ENCODE data around the gene HEATR1.
A peak's percentile ranks its signal among the peaks of the same experiment; 100 is the strongest.

Gene HEATR1

GRCh38 chr1:236550961-236551851 is 53.1 kb downstream of the HEATR1 start:
- DNase-seq (ENCODE audit: extremely low read depth in 1 of 2, low read depth in 1 of 2) = no peak

GRCh38 chr1:236548452-236548851 is 55.9 kb downstream of the HEATR1 start:
- DNase-seq (ENCODE audit: extremely low read depth in 1 of 2, low read depth in 1 of 2) = no peak

- no peak for DNase-seq (ENCODE audit: extremely low read depth in 1 of 2, low read depth in 1 of 2)
Observed at GRCh38 chr1:236545621-236546169, 58.6 kb downstream of the HEATR1 start.

- no peak for DNase-seq (ENCODE audit: extremely low read depth in 1 of 2, low read depth in 1 of 2)
Observed at GRCh38 chr1:236543065-236543669, 61.1 kb downstream of the HEATR1 start.

- DNase-seq (ENCODE audit: extremely low read depth in 1 of 2, low read depth in 1 of 2) = no peak
Observed at GRCh38 chr1:236541710-236542109, 62.6 kb downstream of the HEATR1 start.

GRCh38 chr1:236540813-236541465 is 63.4 kb downstream of the HEATR1 start:
- no peak for DNase-seq (ENCODE audit: extremely low read depth in 1 of 2, low read depth in 1 of 2)

- DNase-seq (ENCODE audit: extremely low read depth in 1 of 2, low read depth in 1 of 2) = no peak
Observed at GRCh38 chr1:236536540-236536939, 67.8 kb downstream of the HEATR1 start.

- no peak for DNase-seq (ENCODE audit: extremely low read depth in 1 of 2, low read depth in 1 of 2)
Observed at GRCh38 chr1:236535662-236536161, 68.6 kb downstream of the HEATR1 start.

- no peak for DNase-seq (ENCODE audit: extremely low read depth in 1 of 2, low read depth in 1 of 2)
Observed at GRCh38 chr1:236535190-236535589, 69.1 kb downstream of the HEATR1 start.

GRCh38 chr1:236534151-236534651 is 70.1 kb downstream of the HEATR1 start:
- no peak for DNase-seq (ENCODE audit: extremely low read depth in 1 of 2, low read depth in 1 of 2)

GRCh38 chr1:236532850-236533249 is 71.5 kb downstream of the HEATR1 start:
- DNase-seq (ENCODE audit: extremely low read depth in 1 of 2, low read depth in 1 of 2) = no peak

GRCh38 chr1:236530959-236531358 is 73.4 kb downstream of the HEATR1 start:
- no peak for DNase-seq (ENCODE audit: extremely low read depth in 1 of 2, low read depth in 1 of 2)

- DNase-seq (ENCODE audit: extremely low read depth in 1 of 2, low read depth in 1 of 2) = no peak
Observed at GRCh38 chr1:236530286-236530685, 74.0 kb downstream of the HEATR1 start.

GRCh38 chr1:236526079-236526478 is 78.2 kb downstream of the HEATR1 start:
- no peak for DNase-seq (ENCODE audit: extremely low read depth in 1 of 2, low read depth in 1 of 2)

- DNase-seq (ENCODE audit: extremely low read depth in 1 of 2, low read depth in 1 of 2) = no peak
Observed at GRCh38 chr1:236524895-236525184, 79.5 kb downstream of the HEATR1 start.

GRCh38 chr1:236524142-236524894 is 80.0 kb downstream of the HEATR1 start:
- peak in 1 of 2 donors; percentile 20 for DNase-seq (ENCODE audit: extremely low read depth in 1 of 2, low read depth in 1 of 2)

GRCh38 chr1:236523704-236524141 is 80.6 kb downstream of the HEATR1 start, which contains the start of gene LGALS8:
LGALS8 (plus strand) TSS chr1:236523982; CDS start chr1:236526071, 2,089 bp downstream.
- DNase-seq (ENCODE audit: extremely low read depth in 1 of 2, low read depth in 1 of 2) = peak; percentile 67 to 79

GRCh38 chr1:236522937-236523703 is 81.2 kb downstream of the HEATR1 start:
- DNase-seq (ENCODE audit: extremely low read depth in 1 of 2, low read depth in 1 of 2) = no peak

GRCh38 chr1:236520445-236521005 is 83.8 kb downstream of the HEATR1 start:
- DNase-seq (ENCODE audit: extremely low read depth in 1 of 2, low read depth in 1 of 2) = no peak

Measured in activated CD8-positive, alpha-beta memory T cell treated with anti-CD3 and anti-CD28 coated beads for 1 hour (primary cell).